Kidney tubule cell (primary cell): ENCODE results near the gene CDON.

ENCODE experiments used
- DNase-seq: peaks from one replicate; pipeline ENCODE4 v3.0.0-alpha.2; 2018; ENCODE audit warnings: low spot score

CDON gene

GRCh38 chr11:126062679-126063506 lies at the start of gene CDON:
Gene CDON (minus strand): TSS chr11:126062866. CDS start chr11:126023476, 39,390 bp downstream.
- DNase-seq = peak; percentile 93

- DNase-seq = no peak
Observed at GRCh38 chr11:126111458-126112116, 48.9 kb upstream of the CDON start.

GRCh38 chr11:126109941-126110731 lies 47.5 kb upstream of the CDON start:
- peak; percentile 69 for DNase-seq

GRCh38 chr11:126106594-126107328 lies 44.1 kb upstream of the CDON start:
- DNase-seq = no peak

GRCh38 chr11:126105748-126106080 lies 43.0 kb upstream of the CDON start:
- DNase-seq = no peak

- no peak for DNase-seq
Observed at GRCh38 chr11:126105022-126105747, 42.5 kb upstream of the CDON start.

- DNase-seq = no peak
Observed at GRCh38 chr11:126104420-126104819, 41.8 kb upstream of the CDON start.

- no peak for DNase-seq
Observed at GRCh38 chr11:126103150-126103549, 40.5 kb upstream of the CDON start.

- no peak for DNase-seq
Observed at GRCh38 chr11:126102436-126102981, 39.8 kb upstream of the CDON start.

GRCh38 chr11:126101930-126102283 lies 39.2 kb upstream of the CDON start:
- DNase-seq = no peak

GRCh38 chr11:126101251-126101929 lies 38.7 kb upstream of the CDON start:
- DNase-seq = no peak

- no peak for DNase-seq
Observed at GRCh38 chr11:126100716-126101115, 38.0 kb upstream of the CDON start.

- no peak for DNase-seq
Observed at GRCh38 chr11:126098204-126098769, 35.6 kb upstream of the CDON start.

GRCh38 chr11:126095745-126096144 lies 33.1 kb upstream of the CDON start:
- no peak for DNase-seq

- no peak for DNase-seq
Observed at GRCh38 chr11:126090452-126090851, 27.8 kb upstream of the CDON start.

- DNase-seq = no peak
Observed at GRCh38 chr11:126088999-126089398, 26.3 kb upstream of the CDON start.

- no peak for DNase-seq
Observed at GRCh38 chr11:126086248-126086647, 23.6 kb upstream of the CDON start.

GRCh38 chr11:126084608-126084912 lies 21.9 kb upstream of the CDON start:
- no peak for DNase-seq

GRCh38 chr11:126083829-126084607 lies 21.4 kb upstream of the CDON start:
- DNase-seq = no peak
